Loucy (cell line): ENCODE results near the gene FHIT.

Source experiments
- CTCF ChIP-seq: fragments of 200-600 bp; sonication (generic); conservative IDR thresholded peaks from 2 replicates; pipeline ENCODE4 v1.5.1; 2014; ENCODE audit warnings: mild to moderate bottlenecking, antibody characterized with exemption, low read length
- EZH2phosphoT487 ChIP-seq: fragments of 200-600 bp; IDR thresholded peaks from 2 replicates; pipeline ENCODE4 v1.6.1; 2018; ENCODE audit warnings: antibody characterized with exemption, mild to moderate bottlenecking, moderate library complexity, borderline replicate concordance

DNA sequence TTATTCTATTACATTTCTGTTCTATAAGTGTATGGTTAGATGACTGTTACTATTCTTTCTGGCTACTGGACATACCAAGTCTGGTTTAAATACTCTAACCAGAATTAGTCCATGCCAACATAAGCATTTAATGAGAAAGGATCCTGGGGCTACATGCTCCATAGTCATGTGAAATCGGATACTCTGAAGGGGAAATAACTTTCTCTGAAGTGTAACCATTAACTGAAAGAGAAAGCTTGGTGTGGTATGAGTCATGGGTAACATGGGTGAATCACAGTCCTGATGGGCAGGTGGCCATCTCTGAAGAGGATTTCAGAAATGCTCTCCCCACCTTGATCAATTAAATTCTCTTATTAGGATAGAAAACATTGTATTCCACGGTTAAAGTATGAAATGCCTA, 69.4 kb downstream of the FHIT start:
- TF ChIP-seq CTCF, result no peak
- TF ChIP-seq EZH2phosphoT487, result no peak
